NB4 (cell line): Measurements from ENCODE around the gene CRTC2.
"Not testable (repeated sequence)": the region's sequence is repeated elsewhere in the genome, so short reads cannot be mapped to it uniquely, and the experiment has no call there.

ENCODE experiments used
- DNase-seq: peaks from one replicate; pipeline ENCODE4 v3.0.0; 2010; ENCODE audit warnings: low read depth
- H3K4me3 ChIP-seq: one replicate; pipeline ENCODE4 v1.5.1; 2011; ENCODE audit warnings: mild to moderate bottlenecking, low read depth, low read length, moderate library complexity
- CTCF ChIP-seq: IDR thresholded peaks from one replicate; pipeline ENCODE4 v1.5.1; 2012; ENCODE audit warnings: low read depth, low read length
- MYC ChIP-seq: IDR thresholded peaks from 2 replicates; pipeline ENCODE4 v1.6.1; 2011; ENCODE audit warnings: low read depth, low read length
- POLR2A ChIP-seq: IDR thresholded peaks from 2 replicates; pipeline ENCODE4 v1.6.1; 2011; ENCODE audit warnings: mild to moderate bottlenecking; ENCODE audit not compliant: insufficient read length; ENCODE audit errors: extremely low read depth
- TF ChIP-seq, protein P1 (sequence below): IDR thresholded peaks from 2 replicates; pipeline ENCODE4 v1.6.1; 2011; ENCODE audit warnings: low read depth, low read length

Gene CRTC2

GRCh38 chr1:153919876-153920852 is 38.2 kb downstream of the CRTC2 start:
- TF ChIP-seq, protein P1, sequence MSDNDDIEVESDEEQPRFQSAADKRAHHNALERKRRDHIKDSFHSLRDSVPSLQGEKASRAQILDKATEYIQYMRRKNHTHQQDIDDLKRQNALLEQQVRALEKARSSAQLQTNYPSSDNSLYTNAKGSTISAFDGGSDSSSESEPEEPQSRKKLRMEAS: no peak
- TF ChIP-seq POLR2A (no peak), CTCF (no peak), MYC (no peak)
- peak overlapping the region; percentile 89 for H3K4me3 ChIP-seq
- DNase-seq: peak; percentile 75

- no peak overlapping the region for H3K4me3 ChIP-seq
- TF ChIP-seq CTCF (no peak), POLR2A (no peak), MYC (no peak)
- TF ChIP-seq, protein P1: no peak
- DNase-seq: no peak
Measured at GRCh38 chr1:153916297-153916696, 42.1 kb downstream of the CRTC2 start.

DNA sequence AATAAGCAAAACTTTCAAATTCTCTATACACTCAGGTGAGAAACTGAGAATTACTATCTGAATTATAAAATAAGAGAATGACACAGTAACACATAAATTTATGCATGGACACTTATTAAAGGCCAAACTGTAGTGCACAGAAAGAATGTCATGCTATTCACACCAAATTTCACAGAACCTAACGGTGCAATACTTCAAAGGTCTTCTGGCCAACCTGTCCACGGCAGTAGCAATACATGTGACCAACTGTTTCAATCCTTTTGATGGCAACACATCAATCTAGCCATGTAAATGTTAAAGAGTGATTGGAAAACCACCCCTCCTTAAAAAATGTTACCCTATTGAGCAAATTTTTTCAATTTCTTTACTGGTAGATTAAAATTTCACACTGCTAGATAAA is 46.1 kb downstream of the CRTC2 start:
- H3K4me3 ChIP-seq: no peak overlapping the region
- DNase-seq: no peak
- TF ChIP-seq, protein P1: no peak

GRCh38 chr1:153910560-153910959 is 47.9 kb downstream of the CRTC2 start:
- not testable (repeated sequence) for H3K4me3 ChIP-seq, DNase-seq

DNA sequence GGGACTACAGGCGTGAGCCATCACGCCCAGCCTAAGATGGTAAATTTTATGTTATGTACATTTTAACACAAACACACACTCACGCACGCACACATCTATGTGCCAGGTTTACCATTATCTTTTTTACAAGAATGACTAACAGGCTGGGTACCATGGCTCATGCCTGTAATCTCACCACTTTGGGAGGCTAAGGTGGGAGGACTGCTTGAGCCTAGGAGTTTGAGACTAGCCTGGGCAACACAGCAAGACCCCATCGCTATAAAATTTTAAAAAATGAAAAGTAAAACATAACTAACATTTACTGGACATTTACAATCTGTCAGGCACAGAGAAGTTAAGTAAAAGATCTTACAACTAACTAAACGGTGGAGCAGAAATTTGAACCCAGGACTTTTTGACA is 50.3 kb downstream of the CRTC2 start:
- H3K4me3 ChIP-seq: no peak overlapping the region
- TF ChIP-seq, protein P1: no peak
- TF ChIP-seq POLR2A: no peak
- TF ChIP-seq MYC: no peak
- TF ChIP-seq CTCF: no peak
- no peak for DNase-seq

GRCh38 chr1:153907134-153907533 is 51.3 kb downstream of the CRTC2 start:
- TF ChIP-seq POLR2A (no peak), CTCF (no peak), MYC (no peak)
- TF ChIP-seq, protein P1: no peak
- no peak for DNase-seq
- no peak overlapping the region for H3K4me3 ChIP-seq
